ENCODE data around the gene UBE3B.

Gene UBE3B

GRCh38 chr12:109580684-109581333 is 103.4 kb downstream of the UBE3B start:
- no peaks in the 10 kb centered on the region for H3K27me3 Mint-ChIP-seq
- no peak for ATAC-seq (replicated peaks)
- peaks cover 14% of the 10 kb centered on the region for H3K36me3 Mint-ChIP-seq (ENCODE audit: insufficient read depth)
- no peak overlapping the region for H3K4me3 Mint-ChIP-seq
- DNase-seq = no peak
- H3K4me1 Mint-ChIP-seq (ENCODE audit: low read depth in 2 of 2) = no peaks in the 10 kb centered on the region
- H3K27ac Mint-ChIP-seq = no peak overlapping the region
- no peaks in the 10 kb centered on the region for H3K9me3 Mint-ChIP-seq

- H3K27me3 Mint-ChIP-seq = no peaks in the 10 kb centered on the region
- peaks cover 13% of the 10 kb centered on the region for H3K36me3 Mint-ChIP-seq (ENCODE audit: insufficient read depth)
- ATAC-seq (replicated peaks) (no peak), DNase-seq (no peak)
- no peak overlapping the region for H3K27ac Mint-ChIP-seq
- H3K4me3 Mint-ChIP-seq = no peak overlapping the region
- H3K4me1 Mint-ChIP-seq (ENCODE audit: low read depth in 2 of 2) = no peaks in the 10 kb centered on the region
- H3K9me3 Mint-ChIP-seq = no peaks in the 10 kb centered on the region
These were observed 103.9 kb downstream of the UBE3B start for GRCh38 chr12:109581334-109581691.

GRCh38 chr12:109581856-109582255 is 104.4 kb downstream of the UBE3B start:
- ATAC-seq (replicated peaks) = no peak
- Mint-ChIP-seq H3K4me1 (ENCODE audit: low read depth in 2 of 2) (no peaks in the 10 kb centered on the region), H3K9me3 (no peaks in the 10 kb centered on the region), H3K27ac (peak overlapping the region in 1 of 2 donors; percentile 28), H3K27me3 (no peaks in the 10 kb centered on the region), H3K4me3 (no peak overlapping the region), H3K36me3 (ENCODE audit: insufficient read depth) (peaks cover 10% of the 10 kb centered on the region)
- DNase-seq = no peak

GRCh38 chr12:109582636-109583035 is 105.2 kb downstream of the UBE3B start:
- Mint-ChIP-seq H3K4me1 (ENCODE audit: low read depth in 2 of 2) (no peaks in the 10 kb centered on the region), H3K36me3 (ENCODE audit: insufficient read depth) (peaks cover 10% of the 10 kb centered on the region), H3K27me3 (no peaks in the 10 kb centered on the region), H3K9me3 (no peaks in the 10 kb centered on the region), H3K27ac (no peak overlapping the region), H3K4me3 (no peak overlapping the region)
- ATAC-seq (replicated peaks) = no peak
- DNase-seq = no peak

- no peaks in the 10 kb centered on the region for H3K27me3 Mint-ChIP-seq
- no peaks in the 10 kb centered on the region for H3K4me1 Mint-ChIP-seq (ENCODE audit: low read depth in 2 of 2)
- DNase-seq (no peak), ATAC-seq (replicated peaks) (no peak)
- no peaks in the 10 kb centered on the region for H3K9me3 Mint-ChIP-seq
- no peak overlapping the region for H3K27ac Mint-ChIP-seq
- no peak overlapping the region for H3K4me3 Mint-ChIP-seq
- H3K36me3 Mint-ChIP-seq (ENCODE audit: insufficient read depth) = peaks cover 15% of the 10 kb centered on the region
These were observed 106.3 kb downstream of the UBE3B start for GRCh38 chr12:109583733-109584132.
